ENCODE data around the gene MTOR. TPM values are rescaled to one million over a fixed set of nuclear protein-coding genes. Genes with fewer than 3 reads are reported as not detected.

Gene MTOR
- total RNA-seq, result 10 to 100 TPM; 47.0 to 48.9 TPM

DNA sequence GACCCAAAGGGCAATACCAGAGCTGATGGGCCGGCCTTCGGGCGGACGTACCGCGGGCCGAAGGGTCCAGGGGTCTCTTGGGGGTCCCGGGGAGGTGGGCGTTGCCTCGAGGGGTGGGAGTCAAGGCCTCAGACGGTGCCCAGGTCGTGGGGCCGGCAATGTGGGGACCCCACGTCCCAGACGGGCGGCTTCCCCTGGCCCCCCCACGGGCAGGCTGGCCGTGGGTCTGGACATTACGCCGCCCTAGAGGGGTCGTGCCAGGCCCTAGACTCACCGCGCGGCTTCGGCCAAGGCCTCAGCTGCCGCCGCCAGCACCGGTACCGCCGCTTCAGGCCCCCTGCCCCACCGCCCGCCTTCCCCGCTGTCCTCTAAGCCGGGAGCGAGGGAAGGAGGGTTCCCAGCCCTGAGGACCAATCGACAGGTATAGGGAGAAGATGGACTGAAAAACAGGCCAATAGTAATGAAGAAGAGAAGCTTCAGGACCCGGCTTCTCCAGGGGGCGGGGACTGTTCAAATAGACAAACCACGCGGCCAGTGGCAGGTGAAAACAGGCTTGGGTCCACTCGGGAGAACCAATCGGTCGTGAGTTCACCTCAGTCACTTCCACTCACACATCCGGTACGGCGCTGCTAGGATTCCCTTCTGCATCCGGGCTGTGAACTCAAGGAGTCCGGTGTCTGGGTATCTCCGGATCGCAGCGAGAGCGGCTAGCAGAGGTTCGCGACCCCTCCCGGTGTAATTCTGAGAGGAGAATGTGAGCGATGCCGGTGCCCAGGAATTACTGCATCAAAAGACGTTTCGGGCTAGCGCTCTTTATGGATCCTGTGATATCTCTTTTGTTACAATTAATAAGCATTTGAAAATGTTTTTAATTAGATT, at the start of gene MTOR:
TSS of gene MTOR (minus strand) at position 381 of the 879 bp plus-strand sequence. CDS start 3,142 bp downstream, outside the sequence.

DNA sequence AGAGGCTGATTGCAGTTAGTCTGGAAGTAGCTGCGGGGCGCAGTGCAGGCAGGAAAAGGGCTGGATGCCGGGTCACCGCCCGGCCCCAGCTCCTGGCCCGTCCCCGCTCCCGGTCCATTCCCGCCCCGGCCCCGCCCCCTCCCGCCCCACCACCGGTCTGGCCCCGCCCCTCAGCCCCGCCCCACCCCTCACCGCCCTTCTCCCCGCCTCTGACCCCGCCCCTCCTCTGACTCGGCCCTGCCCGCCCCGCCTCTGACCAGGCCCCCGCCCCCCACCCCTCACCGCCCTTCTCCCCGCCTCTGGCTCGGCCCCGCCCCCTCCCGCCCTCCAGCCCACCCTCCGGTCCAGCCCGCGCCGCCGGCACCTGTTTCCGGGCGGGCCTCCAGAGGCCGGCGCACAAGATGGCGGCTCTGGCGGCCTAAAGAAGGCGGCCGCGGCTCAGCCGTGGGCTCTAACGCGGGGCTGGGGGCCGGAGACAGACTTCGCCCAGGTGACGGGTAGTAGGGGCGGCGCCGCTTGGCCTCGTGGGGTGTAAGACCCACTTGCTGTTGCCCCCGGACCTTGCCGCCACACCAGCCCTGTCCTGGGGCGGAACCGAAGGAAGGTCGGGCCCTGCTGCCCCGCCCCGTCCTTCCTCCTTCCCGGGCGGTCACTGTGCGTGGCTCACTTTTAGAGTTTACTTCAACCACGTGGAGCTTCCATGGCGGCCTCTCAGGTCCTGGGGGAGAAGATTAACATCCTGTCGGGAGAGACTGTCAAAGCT, 10.7 kb upstream of the MTOR start, which contains the start of gene UBIAD1:
TSS of gene UBIAD1 (plus strand) at position 367 of the 763 bp plus-strand sequence. CDS start at position 701, 334 bp downstream.

DNA sequence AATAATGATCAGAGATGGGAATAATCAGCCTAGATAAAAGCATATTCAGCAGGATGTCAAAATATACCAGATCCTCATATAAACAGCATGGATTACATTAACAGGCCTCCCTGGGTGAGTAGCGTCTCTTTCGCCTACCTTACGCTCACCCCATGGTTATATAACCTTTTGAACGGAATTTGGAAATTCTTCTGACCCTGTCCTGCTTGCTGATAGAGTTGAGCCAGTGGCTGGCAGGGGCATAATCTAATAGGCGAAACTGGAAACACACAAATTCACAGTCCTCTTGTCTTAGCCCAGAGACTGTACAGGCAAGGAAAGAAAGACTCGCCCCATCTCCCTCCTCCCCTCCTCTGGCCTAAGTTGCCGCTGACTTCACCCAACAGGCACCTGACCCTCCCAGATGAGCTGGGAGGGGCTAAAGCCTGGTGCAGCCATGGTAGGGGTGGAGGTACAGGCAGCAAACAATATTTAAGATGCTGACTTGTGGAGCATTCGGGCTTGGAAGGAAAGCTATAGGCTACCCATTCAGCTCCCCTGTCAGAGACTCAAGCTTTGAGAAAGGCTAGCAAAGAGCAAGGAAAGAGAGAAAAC, 73.4 kb downstream of the MTOR start, which contains the start of gene ANGPTL7:
TSS of gene ANGPTL7 (plus strand) at position 498 of the 594 bp plus-strand sequence. CDS start 225 bp downstream, outside the sequence.

DNA sequence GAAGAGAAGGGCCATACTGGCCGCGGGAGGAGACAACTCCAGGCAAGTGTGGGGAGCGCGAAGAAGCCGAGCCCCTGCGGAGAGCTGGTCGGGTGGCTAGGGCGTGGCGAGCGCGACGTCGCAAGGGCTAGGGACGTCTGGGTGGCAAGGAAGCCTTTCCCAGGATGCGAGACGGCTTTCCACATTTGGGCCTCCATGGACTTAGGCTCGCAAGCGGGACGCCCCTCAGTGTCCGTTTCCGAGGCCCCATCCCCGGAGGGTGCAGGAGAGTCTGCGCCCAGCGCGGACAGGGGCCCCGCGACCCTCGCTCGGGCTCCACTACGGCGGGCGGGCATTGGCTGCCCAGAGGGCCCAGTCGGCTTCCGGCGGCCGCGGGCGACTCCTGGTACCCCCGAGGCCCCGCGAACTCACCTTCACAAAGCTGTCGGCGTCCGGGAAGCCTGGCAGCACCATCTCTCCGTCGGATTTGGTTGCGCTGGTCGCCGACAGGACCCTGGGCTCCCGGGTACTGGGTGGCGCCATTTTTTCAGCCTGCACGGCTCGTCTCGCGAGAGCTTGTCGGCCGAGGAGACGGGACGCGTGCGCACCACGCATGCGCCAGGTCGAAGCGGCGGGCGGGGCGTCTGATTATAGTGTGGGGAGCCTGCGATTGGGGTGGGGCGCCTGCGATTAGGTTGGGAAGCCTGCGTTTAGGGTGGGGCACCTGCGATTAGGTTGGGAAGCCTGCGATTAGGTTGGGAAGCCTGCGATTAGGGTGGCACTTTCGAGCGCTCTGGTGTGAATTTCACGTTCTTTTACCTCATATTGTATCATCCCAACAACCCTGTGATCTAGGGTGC, 162.8 kb downstream of the MTOR start, which contains the start of gene EXOSC10:
TSS of gene EXOSC10 (minus strand) at position 560 of the 839 bp plus-strand sequence. CDS start at position 522, 38 bp downstream.

DNA sequence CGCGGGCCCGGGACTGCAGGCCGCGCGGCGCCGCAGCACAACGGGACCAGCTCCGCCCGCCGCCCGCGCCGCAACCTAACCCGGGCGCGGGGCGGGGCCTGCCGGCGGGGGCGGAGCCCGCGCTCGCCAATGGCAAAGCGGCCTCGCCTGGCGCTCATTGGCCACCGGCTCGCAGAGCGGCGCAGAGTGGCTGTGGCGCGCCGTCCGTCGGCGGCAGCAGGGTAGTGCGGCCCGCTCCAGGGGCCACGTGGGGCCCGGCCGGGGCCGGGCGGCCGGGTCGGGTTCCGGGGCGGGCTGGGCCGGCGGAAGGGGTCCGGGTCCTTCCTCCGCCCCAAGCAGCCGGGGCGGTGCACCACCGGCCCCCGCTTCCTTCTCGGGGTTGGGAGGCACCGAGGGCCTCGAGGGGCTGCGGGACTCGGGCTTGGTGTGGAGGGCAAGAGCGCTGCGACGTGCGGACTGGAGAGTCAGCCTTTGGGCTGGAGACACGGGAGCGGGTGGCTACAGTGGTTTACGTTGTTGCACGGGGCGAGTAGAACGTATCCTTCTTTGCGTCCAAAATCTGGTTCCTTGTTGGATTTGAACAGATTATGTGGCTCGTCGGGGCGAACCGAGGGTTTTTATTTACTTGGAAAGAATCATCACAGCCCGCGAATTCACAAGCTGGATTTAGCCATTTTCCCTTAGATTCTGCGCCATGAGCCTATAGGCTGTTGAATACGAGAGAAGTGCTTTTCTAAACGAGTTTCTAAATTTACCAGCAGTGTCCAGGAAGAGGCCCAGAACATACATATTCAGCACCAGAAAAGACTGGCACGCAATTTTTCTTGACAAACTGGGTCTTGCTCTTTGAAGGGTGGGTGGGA, 202.2 kb downstream of the MTOR start, which contains the start of gene SRM:
TSS of gene SRM (minus strand) at position 51 of the 863 bp plus-strand sequence. CDS start 75 bp downstream, outside the sequence.

Small RNAs within 50 kb of the gene (small RNA-seq; reads per million reads assigned to genes)
- gene RNU6-291P (0 reads per million in 2 donors), gene RNU6-537P (0.47 to 0.94 reads per million in 2 donors), gene RPL39P6 (0 reads per million in 2 donors)

Other genes starting within 250 kb of the MTOR start
- 100 to 1,000 TPM in 1 of 2 donors, 10 to 100 TPM in 1; 61.6 to 134 TPM for gene TARDBP, start 249.9 kb downstream of the MTOR start, total RNA-seq
- gene MASP2, start 215.3 kb downstream of the MTOR start, total RNA-seq, result under 1 TPM in 1 of 2 donors, not detected in 1; under 0.01 TPM
- gene SRM, start 202.5 kb downstream of the MTOR start, total RNA-seq, result 10 to 100 TPM; 32.0 to 53.9 TPM
- 100 to 1,000 TPM in 1 of 2 donors, 10 to 100 TPM in 1; 90.2 to 109 TPM for gene EXOSC10, start 162.7 kb downstream of the MTOR start, total RNA-seq
- under 1 TPM in 1 of 2 donors, not detected in 1; 0.34 TPM for gene ANGPTL7, start 73.2 kb downstream of the MTOR start, total RNA-seq
- gene UBIAD1, start 10.6 kb upstream of the MTOR start, total RNA-seq, result 10 to 100 TPM; 14.0 to 14.5 TPM
- not detected for gene DISP3, start 216.6 kb upstream of the MTOR start, total RNA-seq